ENCODE results near the gene TPCN1.

DNA sequence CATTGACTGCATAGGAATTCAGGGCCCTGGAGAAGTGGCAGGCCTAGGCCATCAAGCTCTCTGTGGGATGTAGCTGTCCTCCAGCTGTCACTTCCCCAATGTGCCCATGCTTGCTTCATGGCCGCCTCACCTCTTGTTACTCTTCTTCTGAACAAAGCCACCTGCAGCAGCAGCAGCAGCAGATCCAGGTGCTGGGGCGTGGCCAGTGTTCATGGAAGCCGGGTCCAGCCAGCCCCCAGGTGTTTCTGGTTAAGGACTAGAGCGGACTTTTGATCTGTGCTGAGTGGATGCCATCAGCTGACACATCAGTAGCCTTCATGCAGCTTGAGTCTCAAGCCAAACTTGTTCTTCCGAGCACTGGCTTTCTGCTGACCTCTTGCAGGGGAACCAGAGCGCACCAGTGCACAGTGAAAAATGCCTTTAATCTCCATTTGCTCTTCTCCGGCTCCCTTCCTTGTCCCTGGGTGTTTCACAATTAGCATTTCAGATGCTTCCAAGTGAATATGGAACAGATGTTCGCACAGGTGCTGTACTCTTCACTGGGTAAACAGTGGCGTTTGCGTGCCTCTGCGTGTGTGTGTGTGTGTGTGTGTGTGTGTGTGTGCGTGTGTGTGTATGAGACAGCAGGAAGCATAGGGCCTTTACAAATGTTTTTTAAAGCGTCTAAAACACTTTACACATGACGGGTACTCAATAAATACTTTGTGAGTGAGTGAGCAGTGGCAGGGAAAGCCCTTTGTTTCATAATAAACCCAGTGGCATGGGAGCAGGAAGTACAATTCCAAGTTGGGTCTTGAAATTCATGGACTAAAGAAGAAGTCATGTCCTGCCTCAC is 20.1 kb downstream of the TPCN1 start:
- TF ChIP-seq NCOA1 (CRISPR knock-in tag; IDR thresholded peaks at IDR 0.05), result no peak
- TF ChIP-seq, protein P1, sequence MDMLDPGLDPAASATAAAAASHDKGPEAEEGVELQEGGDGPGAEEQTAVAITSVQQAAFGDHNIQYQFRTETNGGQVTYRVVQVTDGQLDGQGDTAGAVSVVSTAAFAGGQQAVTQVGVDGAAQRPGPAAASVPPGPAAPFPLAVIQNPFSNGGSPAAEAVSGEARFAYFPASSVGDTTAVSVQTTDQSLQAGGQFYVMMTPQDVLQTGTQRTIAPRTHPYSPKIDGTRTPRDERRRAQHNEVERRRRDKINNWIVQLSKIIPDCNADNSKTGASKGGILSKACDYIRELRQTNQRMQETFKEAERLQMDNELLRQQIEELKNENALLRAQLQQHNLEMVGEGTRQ (IDR thresholded peaks at IDR 0.05; ENCODE audit: low read depth, low read length), result no peak
- TF ChIP-seq, protein P1 (CRISPR knock-in tag; IDR thresholded peaks at IDR 0.05; ENCODE audit: borderline replicate concordance), result no peak
- no peak for TF ChIP-seq RXRA (CRISPR knock-in tag; IDR thresholded peaks at IDR 0.05)
- no peak for TF ChIP-seq SYNCRIP (IDR thresholded peaks at IDR 0.05; ENCODE audit: insufficient read depth, low read depth, low read length)
- TF ChIP-seq, protein P2, sequence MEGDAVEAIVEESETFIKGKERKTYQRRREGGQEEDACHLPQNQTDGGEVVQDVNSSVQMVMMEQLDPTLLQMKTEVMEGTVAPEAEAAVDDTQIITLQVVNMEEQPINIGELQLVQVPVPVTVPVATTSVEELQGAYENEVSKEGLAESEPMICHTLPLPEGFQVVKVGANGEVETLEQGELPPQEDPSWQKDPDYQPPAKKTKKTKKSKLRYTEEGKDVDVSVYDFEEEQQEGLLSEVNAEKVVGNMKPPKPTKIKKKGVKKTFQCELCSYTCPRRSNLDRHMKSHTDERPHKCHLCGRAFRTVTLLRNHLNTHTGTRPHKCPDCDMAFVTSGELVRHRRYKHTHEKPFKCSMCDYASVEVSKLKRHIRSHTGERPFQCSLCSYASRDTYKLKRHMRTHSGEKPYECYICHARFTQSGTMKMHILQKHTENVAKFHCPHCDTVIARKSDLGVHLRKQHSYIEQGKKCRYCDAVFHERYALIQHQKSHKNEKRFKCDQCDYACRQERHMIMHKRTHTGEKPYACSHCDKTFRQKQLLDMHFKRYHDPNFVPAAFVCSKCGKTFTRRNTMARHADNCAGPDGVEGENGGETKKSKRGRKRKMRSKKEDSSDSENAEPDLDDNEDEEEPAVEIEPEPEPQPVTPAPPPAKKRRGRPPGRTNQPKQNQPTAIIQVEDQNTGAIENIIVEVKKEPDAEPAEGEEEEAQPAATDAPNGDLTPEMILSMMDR (CRISPR knock-in tag; IDR thresholded peaks at IDR 0.05), result no peak
- no peak for TF ChIP-seq JARID2 (CRISPR knock-in tag; IDR thresholded peaks at IDR 0.05; ENCODE audit: insufficient replicate concordance)
- no peak for TF ChIP-seq SP1 (IDR thresholded peaks at IDR 0.05)
- TF ChIP-seq SP1 (CRISPR knock-in tag; IDR thresholded peaks at IDR 0.05), result no peak
- no peak for TF ChIP-seq ZNF274 (CRISPR knock-in tag; IDR thresholded peaks at IDR 0.05)
- no peak for TF ChIP-seq RFX1 (IDR thresholded peaks at IDR 0.05)
- no peak for TF ChIP-seq TRIM24 (CRISPR knock-in tag; IDR thresholded peaks at IDR 0.05)
- TF ChIP-seq, protein P3, sequence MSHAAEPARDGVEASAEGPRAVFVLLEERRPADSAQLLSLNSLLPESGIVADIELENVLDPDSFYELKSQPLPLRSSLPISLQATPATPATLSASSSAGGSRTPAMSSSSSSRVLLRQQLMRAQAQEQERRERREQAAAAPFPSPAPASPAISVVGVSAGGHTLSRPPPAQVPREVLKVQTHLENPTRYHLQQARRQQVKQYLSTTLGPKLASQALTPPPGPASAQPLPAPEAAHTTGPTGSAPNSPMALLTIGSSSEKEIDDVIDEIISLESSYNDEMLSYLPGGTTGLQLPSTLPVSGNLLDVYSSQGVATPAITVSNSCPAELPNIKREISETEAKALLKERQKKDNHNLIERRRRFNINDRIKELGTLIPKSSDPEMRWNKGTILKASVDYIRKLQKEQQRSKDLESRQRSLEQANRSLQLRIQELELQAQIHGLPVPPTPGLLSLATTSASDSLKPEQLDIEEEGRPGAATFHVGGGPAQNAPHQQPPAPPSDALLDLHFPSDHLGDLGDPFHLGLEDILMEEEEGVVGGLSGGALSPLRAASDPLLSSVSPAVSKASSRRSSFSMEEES (CRISPR knock-in tag; IDR thresholded peaks at IDR 0.05), result no peak
- no peak for TF ChIP-seq POLR2A (IDR thresholded peaks at IDR 0.05; ENCODE audit: insufficient read depth in 1 of 2, low read depth in 2 of 2, low read length in 2 of 2)
- TF ChIP-seq, protein P4, sequence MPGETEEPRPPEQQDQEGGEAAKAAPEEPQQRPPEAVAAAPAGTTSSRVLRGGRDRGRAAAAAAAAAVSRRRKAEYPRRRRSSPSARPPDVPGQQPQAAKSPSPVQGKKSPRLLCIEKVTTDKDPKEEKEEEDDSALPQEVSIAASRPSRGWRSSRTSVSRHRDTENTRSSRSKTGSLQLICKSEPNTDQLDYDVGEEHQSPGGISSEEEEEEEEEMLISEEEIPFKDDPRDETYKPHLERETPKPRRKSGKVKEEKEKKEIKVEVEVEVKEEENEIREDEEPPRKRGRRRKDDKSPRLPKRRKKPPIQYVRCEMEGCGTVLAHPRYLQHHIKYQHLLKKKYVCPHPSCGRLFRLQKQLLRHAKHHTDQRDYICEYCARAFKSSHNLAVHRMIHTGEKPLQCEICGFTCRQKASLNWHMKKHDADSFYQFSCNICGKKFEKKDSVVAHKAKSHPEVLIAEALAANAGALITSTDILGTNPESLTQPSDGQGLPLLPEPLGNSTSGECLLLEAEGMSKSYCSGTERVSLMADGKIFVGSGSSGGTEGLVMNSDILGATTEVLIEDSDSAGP (CRISPR knock-in tag; IDR thresholded peaks at IDR 0.05; ENCODE audit: borderline replicate concordance), result no peak
